GM18499 (cell line): ENCODE data around the gene CHRND.

Source experiments
- ATAC-seq: cut with Tn5 transposase; IDR thresholded peaks from one replicate; pipeline ENCODE4 v1.9.1; 2021; ENCODE audit warnings: moderate number of reproducible peaks; ENCODE audit not compliant: insufficient read depth, unreplicated experiment

CHRND gene

DNA sequence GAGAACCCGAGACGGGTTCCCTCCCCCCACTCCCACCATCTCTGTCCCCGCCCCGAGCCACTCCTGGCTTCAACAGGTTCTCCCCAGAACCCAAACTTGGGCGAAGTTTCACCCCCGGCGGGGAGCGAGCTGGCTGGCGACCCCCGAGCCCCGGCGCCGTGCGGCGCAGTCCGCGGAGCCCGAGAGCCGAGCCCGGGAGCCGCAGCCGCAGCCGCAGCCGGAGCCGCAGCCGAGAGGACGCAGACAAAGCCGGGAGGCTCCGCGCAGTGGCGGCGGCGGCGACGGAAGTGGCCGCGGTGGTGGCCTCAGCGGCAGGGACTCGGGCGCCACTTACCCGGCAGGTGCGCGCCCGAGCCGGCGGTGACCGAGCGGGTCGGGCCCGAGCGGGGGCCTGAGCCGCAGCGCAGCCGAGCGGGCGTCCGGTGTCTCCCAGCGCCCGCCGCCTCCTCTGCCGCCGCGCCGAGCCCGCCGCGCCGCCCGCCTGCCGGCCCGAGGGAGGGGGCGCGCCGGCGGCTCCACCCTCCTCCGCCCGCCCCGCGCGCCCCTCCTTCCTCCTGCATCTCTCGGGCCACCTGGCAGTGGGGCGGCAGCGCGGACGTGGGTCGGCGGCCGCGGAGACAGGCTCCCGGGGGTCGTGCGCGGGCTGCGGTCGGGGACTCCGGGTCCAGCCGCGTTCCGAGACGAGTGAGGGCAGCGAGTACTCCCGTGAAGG, 38.4 kb upstream of the CHRND start, which contains the start of gene ECEL1:
ECEL1 (minus strand) TSS at position 450 of the 712 bp plus-strand sequence. CDS start 1,181 bp downstream, outside the sequence.
- no peak for ATAC-seq

DNA sequence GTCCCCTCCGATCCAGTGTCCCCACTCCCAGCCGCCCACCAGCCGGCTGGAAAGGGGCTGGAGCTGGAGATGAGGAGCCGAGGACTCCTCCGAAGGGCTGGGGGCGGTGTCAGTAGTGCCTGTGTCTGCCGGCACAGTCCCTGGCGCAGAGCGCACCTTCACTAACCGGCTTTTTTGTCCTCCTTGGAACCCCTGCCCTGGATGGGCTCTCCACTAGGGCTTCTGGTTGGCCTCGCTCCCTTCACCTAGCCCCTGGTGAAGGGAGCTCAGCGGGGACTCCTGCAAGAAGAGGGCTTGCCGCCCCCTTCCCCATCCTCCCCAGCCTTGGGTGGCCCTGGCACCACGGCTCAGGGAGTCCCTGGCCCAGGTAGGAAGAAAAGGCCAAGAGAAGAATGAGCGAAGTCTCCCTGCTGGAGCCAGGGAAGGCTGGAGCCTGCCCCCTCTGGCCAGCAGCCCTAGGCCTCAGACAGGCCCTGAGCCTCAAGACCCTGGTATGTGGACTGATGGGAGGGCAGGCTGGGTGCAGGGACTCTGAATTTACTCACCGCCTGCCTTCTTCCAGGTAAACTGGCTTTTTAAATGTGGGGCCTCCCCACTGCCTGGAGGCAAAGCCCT, 37.8 kb upstream of the CHRND start:
- no peak for ATAC-seq

DNA sequence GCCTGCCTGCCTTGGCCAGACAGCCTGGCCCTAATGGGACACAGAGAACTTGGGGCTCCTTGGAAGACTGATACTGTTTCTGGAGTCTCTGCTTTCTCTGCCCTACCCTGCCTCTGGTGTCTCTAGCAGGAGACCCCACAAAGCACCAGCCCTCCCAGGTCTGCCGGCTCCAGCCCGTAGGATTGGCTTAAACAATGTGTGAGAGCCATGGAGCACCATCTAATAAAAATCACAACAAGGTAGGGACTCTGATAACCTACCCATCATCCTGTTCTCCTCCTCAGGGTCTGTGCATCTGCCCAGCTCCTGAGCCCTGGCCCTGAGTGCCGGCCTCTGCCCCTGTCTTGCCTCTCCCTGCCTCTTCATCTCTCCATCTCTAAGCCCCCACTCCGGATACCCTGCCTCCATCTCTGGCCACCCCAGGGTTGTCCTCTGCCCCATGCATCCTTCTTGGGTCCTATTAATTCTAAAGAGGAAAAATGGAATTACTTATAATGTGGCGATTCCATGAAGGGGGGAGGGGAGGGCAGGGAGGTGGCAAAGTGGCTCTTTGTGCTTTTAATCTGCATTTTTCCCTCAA, 37.1 kb upstream of the CHRND start:
- ATAC-seq: no peak

DNA sequence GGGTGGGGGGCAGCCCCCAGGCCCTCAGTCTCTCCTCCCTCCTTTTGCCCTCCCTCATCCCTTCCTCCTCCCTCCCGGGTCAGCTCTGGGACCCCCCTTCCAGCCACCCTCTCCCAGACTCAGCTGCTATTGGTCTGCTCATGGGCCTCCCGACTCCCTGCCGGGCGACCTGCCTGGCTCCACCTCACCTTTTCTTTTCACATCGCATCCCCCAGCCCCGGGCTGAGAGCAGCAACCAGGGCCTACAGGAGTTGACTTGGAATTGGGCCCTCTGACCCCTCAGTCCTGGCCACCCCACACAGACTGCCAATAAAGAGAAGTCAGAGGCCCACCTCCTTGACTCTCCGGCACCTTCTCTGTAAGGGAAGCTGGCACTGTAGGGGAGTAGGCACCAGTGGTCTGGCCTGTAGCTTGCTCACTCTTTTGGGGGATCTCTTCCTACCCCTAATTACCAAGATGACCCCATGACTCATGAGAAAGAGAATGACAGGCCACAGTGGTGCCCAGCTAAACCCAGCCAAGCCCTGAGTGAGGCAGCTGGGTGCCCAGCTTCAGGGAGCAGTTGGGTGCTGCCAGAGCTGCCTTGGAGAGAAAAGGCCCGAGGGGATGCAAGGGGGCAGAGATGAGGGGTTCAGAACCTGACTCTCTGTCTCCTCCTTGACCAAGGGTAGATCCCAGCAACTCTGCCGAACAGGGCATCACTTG, 36.3 kb upstream of the CHRND start:
- ATAC-seq: no peak

DNA sequence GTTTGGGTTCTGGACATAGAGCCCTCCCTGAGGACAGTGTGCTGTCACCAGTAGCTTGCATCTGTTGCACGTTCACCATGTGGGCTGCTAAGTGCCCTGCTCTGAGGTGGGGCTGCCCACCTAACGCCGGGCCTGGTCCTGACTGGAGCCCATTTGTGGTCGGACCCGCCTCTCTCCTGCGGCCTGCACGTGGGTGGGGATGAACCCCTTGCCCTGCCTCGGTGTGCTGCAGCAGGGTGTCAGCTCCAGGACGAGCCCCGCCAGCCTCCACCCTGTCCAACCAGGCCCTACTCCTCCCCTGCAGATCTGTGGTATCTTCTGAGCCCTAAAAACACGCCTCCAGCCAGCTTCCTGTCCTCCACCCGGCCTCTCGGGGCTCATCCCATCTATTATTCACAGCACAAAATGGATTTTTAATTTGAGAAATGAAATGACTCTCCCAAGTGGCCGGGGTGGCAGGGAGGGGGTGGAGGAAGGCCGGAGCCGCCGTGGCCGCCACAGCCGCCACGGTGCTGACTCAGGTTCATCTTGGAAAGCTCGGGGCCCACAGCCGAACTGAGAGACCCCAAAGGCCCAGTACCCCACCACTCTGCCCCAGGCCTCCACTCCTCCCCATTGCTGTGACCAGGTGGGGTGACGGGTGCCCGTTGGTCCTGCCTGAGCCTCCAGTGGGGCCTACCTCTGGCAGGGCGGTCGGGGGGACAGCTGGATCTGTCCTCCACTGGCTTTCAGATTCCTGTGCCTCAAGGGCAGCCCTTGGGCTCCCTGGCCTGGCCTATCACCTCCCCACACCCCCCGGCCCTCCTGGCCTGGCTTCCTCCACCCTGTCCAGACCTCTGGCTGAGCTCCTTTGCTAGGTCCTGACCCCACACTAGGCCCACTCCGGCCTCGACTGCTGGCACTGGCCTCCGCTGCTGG, 35.5 kb upstream of the CHRND start:
- no peak for ATAC-seq

DNA sequence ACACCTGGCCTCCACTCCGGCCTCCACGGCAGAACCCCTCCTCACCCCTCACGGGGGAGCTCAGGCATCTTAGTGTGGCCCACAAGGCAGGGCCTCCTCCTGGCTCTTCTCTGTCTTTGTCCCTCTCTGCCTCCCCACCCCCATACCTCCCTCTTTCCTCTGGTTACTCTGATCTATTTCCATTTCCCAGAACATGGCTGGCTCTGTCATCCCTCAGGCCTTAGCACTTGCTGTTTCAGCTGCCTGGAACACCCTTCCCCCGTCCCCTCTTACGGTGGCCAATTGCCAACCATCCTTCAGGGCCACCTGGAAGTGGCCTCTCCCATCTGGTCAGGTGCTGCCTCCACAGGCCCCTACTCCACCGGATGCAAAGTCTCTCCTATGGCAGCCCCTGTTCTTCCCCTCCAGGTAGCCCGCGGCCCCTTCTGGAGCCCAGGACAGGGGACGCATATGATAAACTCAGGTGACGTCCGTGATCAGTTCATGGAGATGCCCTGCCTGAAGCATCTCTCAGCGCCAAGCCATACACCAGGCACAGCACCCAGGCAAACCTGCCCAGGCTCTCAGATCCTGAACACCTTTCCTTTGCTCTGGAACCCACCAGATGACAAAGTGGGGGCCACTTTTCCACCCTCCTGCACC, 34.7 kb upstream of the CHRND start:
- no peak for ATAC-seq

DNA sequence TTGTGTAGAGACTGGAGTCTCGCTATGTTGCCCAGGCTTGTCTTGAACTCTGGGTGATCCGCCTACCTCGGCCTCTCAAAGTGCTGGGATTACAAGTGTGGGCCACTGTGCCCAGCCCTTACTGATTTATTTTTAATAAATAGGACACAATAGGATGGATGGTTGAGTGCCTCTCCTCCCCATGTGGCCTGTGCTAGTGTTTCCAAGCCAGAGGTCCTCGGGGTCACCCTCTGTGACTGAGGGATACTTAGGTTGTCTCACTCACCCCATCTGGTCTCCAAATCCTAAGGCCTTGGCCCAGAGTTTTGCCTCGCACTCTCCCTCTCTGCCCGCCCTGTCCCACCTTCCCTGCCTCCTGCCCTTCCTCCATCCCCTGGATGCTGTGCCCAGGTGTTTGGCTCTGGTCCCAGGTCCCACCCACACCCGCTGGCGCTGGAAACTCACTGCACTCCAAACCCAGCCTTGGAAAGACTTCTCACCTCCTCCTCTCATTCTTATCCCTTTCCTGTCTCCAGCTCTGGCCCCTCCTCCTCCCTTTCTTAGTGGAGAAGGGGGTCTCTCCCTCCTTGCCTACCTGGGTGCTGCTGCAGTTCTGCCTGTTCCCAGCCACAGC, 33.6 kb upstream of the CHRND start:
- no peak for ATAC-seq

DNA sequence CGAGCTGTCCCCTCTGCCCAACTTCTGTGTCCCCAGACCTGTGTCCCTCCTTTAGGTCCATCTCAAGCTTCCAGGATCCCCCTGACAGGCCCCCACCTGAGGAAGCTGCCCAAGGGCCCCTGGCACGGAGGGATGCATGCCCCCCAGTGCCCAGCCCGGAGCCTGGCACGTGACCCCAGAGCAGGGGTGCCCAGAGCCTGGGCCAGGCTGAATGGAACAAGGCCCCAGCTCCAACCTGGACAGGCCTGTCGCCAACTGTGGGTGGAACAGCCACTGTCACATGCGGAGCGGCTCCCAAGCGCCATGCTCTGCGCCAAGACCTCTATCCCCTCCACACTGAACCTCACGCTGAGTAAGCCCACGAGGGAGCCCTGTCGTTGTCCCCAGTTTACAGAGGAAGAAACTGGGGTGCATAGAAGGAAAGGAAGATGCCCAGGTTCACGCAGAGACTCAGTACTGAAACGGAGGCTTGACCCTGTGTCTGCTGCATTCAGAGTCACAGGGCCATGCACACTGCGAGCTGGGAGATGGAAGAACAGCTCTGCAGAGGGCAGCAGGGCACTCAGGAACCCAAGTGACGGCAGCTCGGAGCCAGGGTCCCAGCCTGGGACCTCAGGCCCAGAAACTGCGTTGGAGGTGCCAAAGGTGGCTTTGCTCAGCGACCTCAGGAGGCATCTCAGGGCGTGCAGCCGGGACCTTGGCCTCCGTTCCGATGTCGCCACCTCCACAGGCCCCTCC, 32.8 kb upstream of the CHRND start:
- no peak for ATAC-seq

DNA sequence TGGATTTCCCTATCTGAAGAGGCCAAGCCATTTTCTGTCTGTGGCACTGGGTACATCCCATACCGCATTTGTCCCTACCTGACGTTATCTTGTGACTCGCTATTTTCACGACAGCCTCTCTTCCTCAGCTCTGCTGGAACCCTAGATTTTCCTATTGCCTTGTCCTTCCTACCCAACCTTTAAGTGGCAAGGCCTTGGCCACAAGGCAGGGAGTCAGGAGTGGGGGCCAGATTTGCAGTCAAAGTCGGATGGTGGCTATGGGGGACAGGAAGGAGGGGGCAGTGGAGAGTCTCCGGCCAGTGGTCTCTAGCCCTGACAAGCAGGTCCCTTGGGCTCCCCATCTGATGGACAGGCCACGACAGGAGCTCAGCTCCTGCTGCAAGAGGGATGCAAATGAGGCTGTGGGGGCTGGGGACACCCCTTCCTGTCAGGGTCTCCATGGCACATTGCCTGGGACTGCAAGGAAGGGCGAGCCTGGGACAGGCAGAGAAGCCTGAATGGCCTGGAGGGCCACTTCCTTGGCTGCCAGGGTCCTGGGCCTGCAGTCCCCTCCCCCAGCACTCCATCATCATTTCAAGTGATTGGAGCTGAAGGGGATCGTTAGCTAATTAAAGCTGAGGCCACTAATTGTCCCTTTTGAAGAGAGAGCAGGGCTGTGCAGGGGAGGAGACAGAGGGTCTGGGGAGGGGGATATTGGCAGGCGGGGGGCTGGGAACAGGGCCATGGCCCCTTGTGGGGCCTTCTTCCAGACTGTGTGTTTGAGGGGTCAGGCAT, 32.1 kb upstream of the CHRND start:
- ATAC-seq: no peak

DNA sequence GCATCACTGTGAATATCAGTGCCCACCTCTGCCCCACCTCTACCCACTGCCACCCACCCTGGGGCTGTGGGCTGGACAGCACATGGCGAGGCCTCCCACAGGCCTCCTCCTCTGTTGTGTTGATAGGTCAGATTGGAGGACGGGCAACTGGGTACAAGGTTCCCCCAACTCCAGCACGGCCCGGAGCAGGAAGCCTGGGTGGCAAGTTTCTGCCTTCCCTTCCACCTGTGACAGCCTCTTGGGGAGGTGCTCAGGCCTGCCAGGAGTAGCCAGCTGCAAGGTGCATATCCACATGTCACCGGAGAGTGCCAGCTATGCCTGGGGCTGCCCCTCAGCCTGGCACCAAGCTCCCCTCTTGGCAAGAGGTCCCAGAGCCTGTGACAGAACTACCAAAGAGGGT, 31.4 kb upstream of the CHRND start:
- no peak for ATAC-seq

DNA sequence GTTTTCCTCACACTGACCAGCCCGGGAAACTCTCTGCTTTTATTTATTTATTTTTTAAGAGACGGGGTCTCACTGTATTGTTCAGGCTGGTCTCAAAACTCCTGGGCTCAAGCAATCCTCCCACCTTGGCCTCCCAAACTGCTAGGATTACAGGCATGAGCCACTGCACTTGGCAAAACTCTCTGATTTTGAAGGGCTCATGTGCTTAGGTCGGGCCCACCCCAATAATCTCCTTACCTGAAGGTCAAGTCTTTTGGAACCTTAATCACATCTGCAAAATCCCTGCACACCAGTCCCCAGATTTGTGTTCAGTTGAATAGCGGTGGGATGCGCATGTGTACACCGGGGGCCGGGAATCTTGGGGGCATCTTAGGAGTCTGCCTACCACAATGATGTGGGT, 30.7 kb upstream of the CHRND start:
- no peak for ATAC-seq

DNA sequence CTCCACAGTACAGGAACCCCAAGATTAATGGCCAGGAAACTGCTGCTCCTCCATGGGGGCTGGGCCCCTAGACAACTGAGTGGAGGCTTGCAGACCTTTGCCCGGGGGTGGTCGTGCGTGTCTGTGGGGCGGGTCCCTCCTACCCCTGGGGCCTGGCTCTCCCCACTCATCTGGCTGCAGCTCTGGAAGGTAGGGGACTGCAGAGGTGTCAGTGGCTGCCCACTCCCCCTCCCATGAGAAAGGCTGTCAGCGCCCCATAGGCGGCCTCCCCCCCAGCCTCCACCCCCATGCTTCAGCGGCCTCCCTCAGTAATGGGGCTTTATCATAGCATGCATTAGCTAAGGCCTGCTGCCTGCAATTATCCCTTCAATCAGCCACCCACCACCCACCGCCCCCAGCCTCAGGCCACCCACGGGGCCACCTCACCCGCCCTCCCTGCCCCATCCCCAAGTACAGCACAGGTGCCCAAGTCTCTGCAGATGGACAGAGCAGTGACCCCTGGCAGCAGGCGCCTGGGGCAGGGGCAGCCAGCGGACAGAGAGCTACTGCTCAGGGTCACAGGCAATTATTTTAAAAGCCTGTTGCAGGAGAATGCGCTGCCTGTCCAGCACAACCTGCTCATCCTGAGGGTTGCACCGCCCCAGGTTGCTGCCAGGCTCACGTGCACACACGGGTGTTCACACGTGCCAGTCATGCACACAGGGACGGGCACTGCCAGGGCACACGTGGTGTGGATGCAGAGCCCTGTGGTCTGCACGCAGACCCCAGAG, 29.3 kb upstream of the CHRND start:
- ATAC-seq: no peak

DNA sequence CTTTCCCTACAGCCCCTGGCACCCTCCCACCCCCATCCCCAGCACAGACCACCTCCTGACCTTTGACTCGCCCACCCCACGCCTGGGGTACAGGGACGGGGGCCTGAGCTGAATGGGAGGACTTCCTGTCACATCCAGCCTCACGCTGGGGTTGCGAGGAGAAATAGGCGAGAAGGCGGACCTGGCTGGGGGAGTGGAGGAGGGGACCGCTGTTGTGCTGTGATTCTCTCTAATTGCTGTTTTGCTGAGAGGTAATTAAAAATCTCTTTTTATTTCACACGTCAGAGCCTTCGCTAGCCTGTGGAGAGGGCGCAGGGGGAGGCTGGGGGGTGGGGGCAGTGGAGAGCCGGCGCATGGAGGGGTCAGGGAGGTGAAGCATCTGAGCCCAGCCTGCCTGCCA, 28.6 kb upstream of the CHRND start:
- no peak for ATAC-seq

DNA sequence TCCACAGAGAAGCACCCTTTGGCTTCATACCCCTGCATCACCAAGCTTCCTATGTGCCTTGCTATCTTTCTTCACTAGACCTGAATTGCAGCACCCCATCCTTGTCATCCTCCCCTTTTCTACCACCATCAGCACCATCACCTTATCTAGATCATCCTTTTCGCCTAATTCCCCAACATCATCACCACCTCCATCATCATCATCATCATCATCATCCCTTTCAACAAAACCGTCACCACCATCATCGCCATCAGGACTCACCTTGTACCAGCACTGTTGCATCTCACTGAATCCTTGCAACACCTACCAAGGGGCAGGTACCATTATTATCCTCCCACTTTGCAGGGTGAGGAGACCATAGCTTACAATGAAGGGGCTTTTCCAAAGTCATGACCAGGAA, 27.5 kb upstream of the CHRND start:
- ATAC-seq: no peak

DNA sequence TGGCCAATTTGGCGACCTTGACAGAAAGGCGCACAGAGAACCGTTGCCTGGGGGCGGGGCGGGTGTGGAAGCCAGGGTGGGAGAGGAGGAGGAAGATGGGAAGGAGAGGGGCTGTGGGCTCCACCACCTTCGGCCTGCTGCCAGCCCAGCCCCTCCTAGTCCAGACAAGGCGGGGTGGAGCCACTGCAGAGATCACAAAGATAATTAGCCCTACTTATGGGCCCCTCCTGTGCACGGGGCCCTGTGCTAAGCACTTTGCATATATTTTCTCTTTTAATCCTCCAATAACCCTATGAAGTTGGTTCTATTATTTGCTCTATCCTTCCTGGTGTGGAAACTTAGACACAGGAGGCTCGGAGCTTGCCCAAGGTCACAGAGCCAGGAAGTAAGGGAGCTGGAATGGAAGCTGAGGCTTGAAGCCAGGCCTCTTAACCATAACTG, 24.6 kb upstream of the CHRND start:
- ATAC-seq: no peak

DNA sequence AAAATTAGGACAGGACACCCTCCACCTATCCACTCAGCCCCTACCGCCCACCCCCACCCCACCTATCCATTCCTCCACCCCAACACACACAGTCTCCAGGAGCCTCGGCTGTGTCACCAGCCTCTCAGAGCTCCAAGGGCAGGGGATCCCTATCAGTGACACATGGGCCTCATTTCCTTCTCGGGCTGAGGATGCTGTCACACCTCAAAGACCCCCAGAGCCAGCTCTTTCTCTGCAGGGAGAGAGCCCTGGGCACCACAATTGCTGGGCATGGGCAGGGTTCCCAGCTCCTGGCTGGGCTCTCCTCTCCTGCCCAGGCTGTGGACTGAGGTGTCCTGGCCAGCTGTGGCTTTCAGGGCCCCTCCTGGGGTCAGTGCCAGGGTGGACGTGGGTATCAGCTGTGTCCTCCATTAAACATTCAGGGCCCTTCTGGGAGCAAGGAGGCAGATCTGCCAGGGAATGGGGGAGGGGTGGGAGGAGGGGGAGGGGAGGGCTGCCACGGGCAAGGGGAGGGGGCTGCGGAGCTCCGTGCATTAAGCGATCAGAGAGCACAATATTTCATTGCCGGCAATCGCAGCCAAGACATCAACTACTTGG, 24.1 kb upstream of the CHRND start:
- no peak for ATAC-seq

DNA sequence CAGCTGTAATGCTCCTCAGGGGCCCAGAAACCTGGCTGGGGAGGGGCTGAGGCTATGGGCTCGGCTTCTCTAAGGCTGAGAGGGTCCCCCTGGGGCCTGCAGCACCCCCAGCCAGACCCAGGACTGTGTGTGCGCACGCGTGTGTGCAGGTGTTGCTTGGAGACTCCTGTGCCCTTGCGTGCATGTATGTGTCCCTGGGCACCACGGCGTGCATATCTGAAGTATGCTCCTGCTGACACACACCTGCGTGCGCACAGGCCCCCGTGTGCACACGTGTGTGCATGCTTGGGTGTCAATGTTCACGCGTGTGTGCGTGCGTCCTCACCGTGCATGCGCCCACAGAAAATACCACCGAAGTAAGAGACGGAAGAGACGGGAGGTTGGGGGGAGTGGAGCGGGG, 23.4 kb upstream of the CHRND start:
- no peak for ATAC-seq
